ENCODE results near the gene NOTO. TPM values are rescaled to one million over a fixed set of nuclear protein-coding genes. Genes with fewer than 3 reads are reported as not detected.

NOTO gene
- total and polyA plus RNA-seq, 2 of the 8 experiments (the other 6 are each of a cell fraction or from before 2014, with no cell fraction given) = 0.33 to 0.54 TPM

DNA sequence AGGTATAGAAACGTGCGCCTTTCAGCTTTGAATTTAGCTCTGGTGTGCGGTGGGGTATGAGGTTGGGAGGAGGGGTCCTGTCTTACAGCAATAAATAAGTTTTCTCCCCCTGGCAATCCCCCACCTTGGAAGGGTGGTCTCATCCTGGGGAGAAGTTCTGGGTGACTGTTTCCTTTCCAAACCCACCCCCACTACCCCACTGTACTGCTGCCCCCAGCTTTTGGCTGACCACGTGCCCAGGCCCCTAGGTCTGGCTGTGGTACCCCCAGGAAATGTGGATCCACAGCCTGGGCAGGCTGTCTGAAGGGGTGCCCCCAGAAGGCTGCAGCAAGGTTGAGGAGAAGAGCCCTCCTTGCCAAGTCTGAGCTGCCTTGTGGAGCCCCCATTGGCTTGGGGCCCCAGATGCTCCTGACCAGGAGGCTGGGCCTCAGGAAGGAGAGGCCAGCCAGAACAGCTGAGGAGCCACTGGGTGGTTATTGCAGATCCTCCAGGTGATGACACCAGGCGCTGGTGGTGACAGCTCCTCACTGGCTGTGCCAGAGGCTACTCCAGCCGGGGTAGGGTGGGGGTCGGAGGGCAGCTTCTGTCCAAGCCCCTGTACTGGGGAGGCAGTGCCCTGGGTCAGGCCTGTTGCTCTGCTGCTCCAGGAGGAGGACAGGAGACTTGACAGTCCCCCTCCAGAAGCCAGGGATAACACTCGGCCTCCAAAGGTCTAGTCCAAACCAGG lies 56.0 kb downstream of the NOTO start:
- Histone ChIP-seq H3K79me1 (ENCODE audit: low read depth, low read length) (no peaks in the 10 kb centered on the region), H4K5ac (ENCODE audit: insufficient read length, low read depth, low read length) (no peak overlapping the region), H3K27ac (ENCODE audit: low read depth, low read length) (no peak overlapping the region), H3K4me2 (ENCODE audit: insufficient read depth in 1 of 2, low read depth in 2 of 2, low read length in 2 of 2) (no peak overlapping the region), H3K4me1 (replicated peaks in 1 of 4; ENCODE audit: control insufficient read depth in 3 of 4, insufficient read depth in 4 of 4, low read length in 3 of 4) (peaks cover 0 to 12% (median 4%) of the 10 kb centered on the region in 4 experiments; a peak in 3 of 7 replicates), H3K9me3 (ENCODE audit: insufficient read depth in 2 of 2, low read depth in 1 of 2, low read length in 1 of 2) (no peaks in the 10 kb centered on the region), H4K20me1 (replicated peaks in 1 of 2; ENCODE audit: control insufficient read depth in 1 of 2, insufficient read depth in 2 of 2, low read length in 2 of 2) (peaks cover 17 to 20% of the 10 kb centered on the region in 2 experiments), H2BK5ac (ENCODE audit: low read depth, low read length) (no peak overlapping the region), H4K8ac (ENCODE audit: extremely low read depth, insufficient read depth, low read length) (no peak overlapping the region), H3K27me3 (replicated peaks in 1 of 4; ENCODE audit: control insufficient read depth in 3 of 4, extremely low read depth in 1 of 4, insufficient read depth in 3 of 4, low read length in 3 of 4) (no peaks in the 10 kb centered on the region), H3K9ac (replicated peaks in 1 of 4; ENCODE audit: extremely low read depth in 1 of 4, low read depth in 3 of 4, low read length in 3 of 4) (no peak overlapping the region), H2AFZ (ENCODE audit: low read length) (no peak overlapping the region), H3K14ac (ENCODE audit: insufficient read length) (no peak overlapping the region), H2BK15ac (ENCODE audit: low read length) (no peak overlapping the region), H3K18ac (ENCODE audit: extremely low read depth, low read length) (no peak overlapping the region), H2BK120ac (replicated peaks; ENCODE audit: low read depth, low read length) (no peak overlapping the region), H2AK5ac (ENCODE audit: low read depth, low read length) (no peak overlapping the region), H3K56ac (replicated peaks; ENCODE audit: insufficient read length, low read depth, low read length) (no peak overlapping the region), H3K23ac (ENCODE audit: insufficient read length) (no peak overlapping the region), H2BK20ac (ENCODE audit: low read length) (no peak overlapping the region), H3K36me3 (ENCODE audit: control insufficient read depth in 2 of 4, insufficient read depth in 4 of 4, low read length in 3 of 4) (peaks cover 3 to 31% (median 13%) of the 10 kb centered on the region in 4 experiments; a peak in 6 of 8 replicates), H3K4me3 (ENCODE audit: extremely low read depth in 1 of 4, insufficient read depth in 2 of 4, low read depth in 3 of 4, low read length in 4 of 4) (no peak overlapping the region), H3K4ac (replicated peaks; ENCODE audit: insufficient read length, low read depth, low read length) (no peak overlapping the region), H3K23me2 (ENCODE audit: low read depth, low read length) (no peaks in the 10 kb centered on the region), H3K79me2 (ENCODE audit: control insufficient read depth in 1 of 2, insufficient read depth in 2 of 2, low read length in 2 of 2) (no peaks in the 10 kb centered on the region), H2BK12ac (ENCODE audit: low read depth, low read length) (no peak overlapping the region), H4K91ac (replicated peaks; ENCODE audit: insufficient read length, low read length) (no peak overlapping the region)
- FAIRE-seq (no peak), DNase-seq (ENCODE audit: low read depth in 1 of 2, low spot score in 2 of 2) (no peak)
- CTCF ChIA-PET (ENCODE audit: partially characterized antibody) = interaction anchor here (0.6 to 7.0 kb wide), 12 partner anchors 8 to 1321 kb away, joined by 3 to 51 read pairs (median 4); partner anchors contain the start of genes CCT7, EGR4, PRADC1 and SMYD5
- 88% methylated on average over 7 of the region's 8 CpGs; no CpG with 5 or more reads in 1 of the 2 experiments for WGBS, 2 experiments (ENCODE audit: extremely low coverage in 1 of 2, insufficient coverage in 1 of 2, insufficient read length in 1 of 2, insufficient replicate concordance in 2 of 2, low coverage in 1 of 2, low lambda C conversion rate in 2 of 2, missing lambda C conversion rate in 1 of 2)
- POLR2A ChIA-PET (ENCODE audit: partially characterized antibody) = interaction anchor here (0.9 to 5.1 kb wide), 7 partner anchors 9 to 33 kb away, joined by 3 to 53 read pairs (median 3); partner anchors contain the start of genes CCT7, FBXO41 and PRADC1
- TF ChIP-seq MAFK (IDR thresholded peaks at IDR 0.05; ENCODE audit: low read depth, low read length) (no peak), FOSL1 (IDR thresholded peaks at IDR 0.05; ENCODE audit: insufficient read depth, low read depth, low read length) (no peak), NANOG (IDR thresholded peaks at IDR 0.05; ENCODE audit: insufficient read depth, low read depth, low read length, poor library complexity, severe bottlenecking) (no peak), KDM5A (IDR thresholded peaks at IDR 0.05; ENCODE audit: low read length) (no peak), CTBP2 (IDR thresholded peaks at IDR 0.05; ENCODE audit: borderline replicate concordance, insufficient read depth, insufficient read length, low read length) (no peak), ZNF274 (IDR thresholded peaks at IDR 0.05; ENCODE audit: borderline replicate concordance, extremely low read depth, low read length) (no peak), HDAC6 (IDR thresholded peaks at IDR 0.05; ENCODE audit: low read depth, low read length) (no peak)
- TF ChIP-seq, protein P1, sequence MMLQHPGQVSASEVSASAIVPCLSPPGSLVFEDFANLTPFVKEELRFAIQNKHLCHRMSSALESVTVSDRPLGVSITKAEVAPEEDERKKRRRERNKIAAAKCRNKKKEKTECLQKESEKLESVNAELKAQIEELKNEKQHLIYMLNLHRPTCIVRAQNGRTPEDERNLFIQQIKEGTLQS (IDR thresholded peaks at IDR 0.05; ENCODE audit: insufficient read depth, low read depth, low read length) = no peak

Data from H1 (cell line).